ENCODE data around the gene OGFOD2.

The OGFOD2 gene

GRCh38 chr12:122951979-122952892 lies 22.8 kb upstream of the OGFOD2 start:
- DNase-seq, result peak; percentile 94

GRCh38 chr12:122955156-122955555 lies 19.9 kb upstream of the OGFOD2 start:
- DNase-seq, result no peak

- no peak for DNase-seq
Observed at GRCh38 chr12:122956035-122956434, 19.0 kb upstream of the OGFOD2 start.

- no peak for DNase-seq
Observed at GRCh38 chr12:122958198-122958888, 16.7 kb upstream of the OGFOD2 start.

GRCh38 chr12:122959566-122960192 lies 15.4 kb upstream of the OGFOD2 start:
- peak; percentile 48 for DNase-seq

GRCh38 chr12:122960193-122960569 lies 14.9 kb upstream of the OGFOD2 start:
- no peak for DNase-seq

GRCh38 chr12:122961531-122962329 lies 13.3 kb upstream of the OGFOD2 start:
- DNase-seq, result no peak

- peak; percentile 53 for DNase-seq
Observed at GRCh38 chr12:122963941-122964265, 11.1 kb upstream of the OGFOD2 start.

- DNase-seq, result peak; percentile 71
Observed at GRCh38 chr12:122964439-122965257, 10.4 kb upstream of the OGFOD2 start.

GRCh38 chr12:122965321-122965751 lies 9.7 kb upstream of the OGFOD2 start:
- peak; percentile 60 for DNase-seq

- DNase-seq, result peak; percentile 99
Observed at GRCh38 chr12:122965851-122966742, 8.9 kb upstream of the OGFOD2 start, which contains the start of gene ABCB9. Gene ABCB9, minus strand, starts transcription at chr12:122966463. Its CDS starts 6,228 bp downstream, at chr12:122960235.

GRCh38 chr12:122966743-122967550 lies 8.1 kb upstream of the OGFOD2 start:
- DNase-seq, result no peak

GRCh38 chr12:122968104-122968503 lies 6.9 kb upstream of the OGFOD2 start:
- DNase-seq, result no peak

GRCh38 chr12:122969676-122970075 lies 5.4 kb upstream of the OGFOD2 start:
- no peak for DNase-seq

GRCh38 chr12:122974274-122974891 lies 661 bp upstream of the OGFOD2 start:
- peak; percentile 100 for DNase-seq

- peak; percentile 62 for DNase-seq
Observed at GRCh38 chr12:122975790-122976647, 975 bp downstream of the OGFOD2 start.

- no peak for DNase-seq
Observed at GRCh38 chr12:122976648-122976975, 1.6 kb downstream of the OGFOD2 start.

GRCh38 chr12:122977153-122977552 lies 2.1 kb downstream of the OGFOD2 start:
- no peak for DNase-seq
